Measurements from ENCODE around the gene CPEB2. TPM values are rescaled to one million over a fixed set of nuclear protein-coding genes. Genes with fewer than 3 reads are reported as not detected.

CPEB2 gene
- total and polyA plus RNA-seq, 9 of the 15 experiments (the other 6 are each of a cell fraction or from before 2014, with no cell fraction given), result 0.39 to 3.0 (median 1.4) TPM

DNA sequence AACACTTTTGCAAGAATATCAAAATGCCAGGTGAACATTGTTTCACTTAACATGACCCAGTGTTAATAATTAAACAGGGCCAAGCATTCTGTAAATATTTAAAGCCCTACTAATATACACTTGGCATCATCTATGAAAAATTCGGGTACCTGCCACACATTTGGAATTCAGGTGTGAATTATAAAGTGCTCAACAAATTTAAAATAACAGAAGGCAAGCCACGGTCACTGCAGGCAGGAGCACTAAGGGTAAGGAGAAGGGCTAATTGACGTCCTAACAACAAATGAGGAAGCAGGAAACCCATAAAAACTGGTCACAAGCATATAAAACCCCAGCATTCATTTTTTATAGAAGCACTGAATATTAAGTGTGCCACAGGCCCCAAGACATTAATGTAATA, 43.8 kb upstream of the CPEB2 start:
- in situ Hi-C loops (cut with MboI) (no loop called here), intact Hi-C loops (cut with micrococcal nuclease) (no loop called here)
- Histone ChIP-seq H3K27me3 (ENCODE audit: control insufficient read depth in 2 of 2, insufficient read depth in 2 of 2, low read length in 2 of 2) (no peaks in the 10 kb centered on the region), H3K36me3 (ENCODE audit: control insufficient read depth, insufficient read depth, low read length) (no peaks in the 10 kb centered on the region), H3K9me3 (replicated peaks; ENCODE audit: control insufficient read depth, insufficient read depth, low read depth, low read length) (no peaks in the 10 kb centered on the region), H3K4me3 (no peak overlapping the region), H3K27ac (ENCODE audit: extremely low read depth, low read depth, low read length) (no peak overlapping the region), H3K4me1 (replicated peaks in 1 of 2; ENCODE audit: control insufficient read depth in 2 of 2, insufficient read depth in 2 of 2, low read length in 2 of 2) (no peaks in the 10 kb centered on the region), H3K9ac (ENCODE audit: insufficient read depth in 1 of 2, low read depth in 2 of 2, low read length in 2 of 2) (no peak overlapping the region), H4K20me1 (replicated peaks; ENCODE audit: control insufficient read depth, insufficient read depth, low read length) (no peaks in the 10 kb centered on the region), H3K9me1 (ENCODE audit: control insufficient read depth, insufficient read depth, low read length) (no peaks in the 10 kb centered on the region), H3K4me2 (ENCODE audit: insufficient read depth, low read length) (no peak overlapping the region), H3K79me2 (ENCODE audit: control insufficient read depth, insufficient read depth, low read length) (no peaks in the 10 kb centered on the region), H2AFZ (ENCODE audit: low read depth, low read length) (no peak overlapping the region)
- POLR2A ChIA-PET, result no interaction called here
- BruUV-seq (replicated peaks), result no TSS peak
- TF ChIP-seq POLR2AphosphoS2 (IDR thresholded peaks at IDR 0.05; ENCODE audit: low read length) (no peak), MYC (IDR thresholded peaks at IDR 0.05; ENCODE audit: low read depth, low read length) (no peak), MYC (CRISPR knock-in tag; IDR thresholded peaks at IDR 0.05; ENCODE audit: borderline replicate concordance, low read depth) (no peak), RBM25 (IDR thresholded peaks at IDR 0.05; ENCODE audit: low read depth, low read length, severe bottlenecking) (no peak), ZNF830 (CRISPR knock-in tag; IDR thresholded peaks at IDR 0.05) (no peak), LCOR (CRISPR knock-in tag; IDR thresholded peaks at IDR 0.05) (no peak), ZNF280B (CRISPR knock-in tag; IDR thresholded peaks at IDR 0.05) (no peak), THRAP3 (IDR thresholded peaks at IDR 0.05; ENCODE audit: borderline replicate concordance) (no peak), ZBTB9 (CRISPR knock-in tag; IDR thresholded peaks at IDR 0.05) (no peak)
- TF ChIP-seq, protein P1, sequence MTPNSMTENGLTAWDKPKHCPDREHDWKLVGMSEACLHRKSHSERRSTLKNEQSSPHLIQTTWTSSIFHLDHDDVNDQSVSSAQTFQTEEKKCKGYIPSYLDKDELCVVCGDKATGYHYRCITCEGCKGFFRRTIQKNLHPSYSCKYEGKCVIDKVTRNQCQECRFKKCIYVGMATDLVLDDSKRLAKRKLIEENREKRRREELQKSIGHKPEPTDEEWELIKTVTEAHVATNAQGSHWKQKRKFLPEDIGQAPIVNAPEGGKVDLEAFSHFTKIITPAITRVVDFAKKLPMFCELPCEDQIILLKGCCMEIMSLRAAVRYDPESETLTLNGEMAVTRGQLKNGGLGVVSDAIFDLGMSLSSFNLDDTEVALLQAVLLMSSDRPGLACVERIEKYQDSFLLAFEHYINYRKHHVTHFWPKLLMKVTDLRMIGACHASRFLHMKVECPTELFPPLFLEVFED (CRISPR knock-in tag; conservative IDR thresholded peaks at IDR 0.05), result no peak
- FAIRE-seq (no peak), ATAC-seq (no peak), DNase-seq (ENCODE audit: extremely low read depth in 1 of 4, low spot score in 3 of 4) (no peak)
- WGBS (ENCODE audit: insufficient coverage, low coverage, missing lambda C conversion rate), result 2% methylated on average over 3 of the region's 3 CpGs
- CTCF ChIA-PET (ENCODE audit: low intra/inter-chr PET ratio), result no interaction called here
